Measurements from ENCODE around the gene UNC45B. TPM values are rescaled to one million over a fixed set of nuclear protein-coding genes. Genes with fewer than 3 reads are reported as not detected.

Gene UNC45B
- total RNA-seq = 100 to 1,000 TPM; 118 to 131 TPM

GRCh38 chr17:35147375-35147905, at the start of gene UNC45B:
Gene UNC45B (plus strand): TSS chr17:35147817. CDS start chr17:35148264, 447 bp downstream.
- Histone ChIP-seq H3K36me3 (peaks cover under 1% of the 10 kb centered on the region), H3K4me1 (peaks cover 0 to 10% of the 10 kb centered on the region in 2 donors), H3K9me3 (no peaks in the 10 kb centered on the region), H3K27ac (peak within 1 kb of the TSS; percentile 82 to 91), H3K4me3 (peak within 1 kb of the TSS; percentile 47 to 48), H3K27me3 (no peaks in the 10 kb centered on the region)
- DNase-seq (ENCODE audit: low spot score) = peak; percentile 68
- no peak for TF ChIP-seq CTCF (IDR thresholded peaks at IDR 0.05)

- no peak for TF ChIP-seq CTCF (IDR thresholded peaks at IDR 0.05)
- no peaks in the 10 kb centered on the region for H3K27me3 ChIP-seq
- H3K27ac ChIP-seq = no peak overlapping the region
- DNase-seq (ENCODE audit: low spot score) = no peak
- no peaks in the 10 kb centered on the region for H3K4me1 ChIP-seq
- H3K36me3 ChIP-seq = peaks cover 27% of the 10 kb centered on the region
- H3K4me3 ChIP-seq = no peak overlapping the region
- H3K9me3 ChIP-seq = no peaks in the 10 kb centered on the region
These were observed 47.7 kb upstream of the UNC45B start for GRCh38 chr17:35099908-35100307.

GRCh38 chr17:35101036-35101435, 46.6 kb upstream of the UNC45B start:
- peaks cover 33% of the 10 kb centered on the region for H3K36me3 ChIP-seq
- no peak for TF ChIP-seq CTCF (IDR thresholded peaks at IDR 0.05)
- H3K27ac ChIP-seq = no peak overlapping the region

GRCh38 chr17:35101725-35102124, 45.9 kb upstream of the UNC45B start:
- no peak for TF ChIP-seq CTCF (IDR thresholded peaks at IDR 0.05)
- Histone ChIP-seq H3K36me3 (peaks cover 40% of the 10 kb centered on the region), H3K9me3 (no peaks in the 10 kb centered on the region)

More at GRCh38 chr17:35101036-35101435, 46.6 kb upstream of the UNC45B start:
- Histone ChIP-seq H3K9me3 (no peaks in the 10 kb centered on the region), H3K4me3 (no peak overlapping the region), H3K4me1 (no peaks in the 10 kb centered on the region), H3K27me3 (no peaks in the 10 kb centered on the region)
- no peak for DNase-seq (ENCODE audit: low spot score)

GRCh38 chr17:35103271-35103670, 44.3 kb upstream of the UNC45B start:
- Histone ChIP-seq H3K4me3 (no peak overlapping the region), H3K27ac (no peak overlapping the region), H3K27me3 (no peaks in the 10 kb centered on the region), H3K4me1 (no peaks in the 10 kb centered on the region), H3K36me3 (peaks cover 41% of the 10 kb centered on the region), H3K9me3 (no peaks in the 10 kb centered on the region)
- no peak for TF ChIP-seq CTCF (IDR thresholded peaks at IDR 0.05)
- DNase-seq (ENCODE audit: low spot score) = no peak

More at GRCh38 chr17:35101725-35102124, 45.9 kb upstream of the UNC45B start:
- H3K27me3 ChIP-seq = no peaks in the 10 kb centered on the region
- DNase-seq (ENCODE audit: low spot score) = no peak
- H3K4me1 ChIP-seq = no peaks in the 10 kb centered on the region
- no peak overlapping the region for H3K4me3 ChIP-seq
- no peak overlapping the region for H3K27ac ChIP-seq

Data from right atrium auricular region (tissue), 2 donors.